NCI-H345 treated with DMSO at 0.1 percent for 48 hours (cell line): ENCODE results near the gene CDK5R1.
"Not testable (repeated sequence)": the region's sequence is repeated elsewhere in the genome, so short reads cannot be mapped to it uniquely, and the experiment has no call there.

ENCODE experiments used
- DNase-seq: peaks from one replicate; lab custom pipeline; 2025; ENCODE audit not compliant: unreplicated experiment; lab: John Stamatoyannopoulos, UW

Gene CDK5R1

DNA sequence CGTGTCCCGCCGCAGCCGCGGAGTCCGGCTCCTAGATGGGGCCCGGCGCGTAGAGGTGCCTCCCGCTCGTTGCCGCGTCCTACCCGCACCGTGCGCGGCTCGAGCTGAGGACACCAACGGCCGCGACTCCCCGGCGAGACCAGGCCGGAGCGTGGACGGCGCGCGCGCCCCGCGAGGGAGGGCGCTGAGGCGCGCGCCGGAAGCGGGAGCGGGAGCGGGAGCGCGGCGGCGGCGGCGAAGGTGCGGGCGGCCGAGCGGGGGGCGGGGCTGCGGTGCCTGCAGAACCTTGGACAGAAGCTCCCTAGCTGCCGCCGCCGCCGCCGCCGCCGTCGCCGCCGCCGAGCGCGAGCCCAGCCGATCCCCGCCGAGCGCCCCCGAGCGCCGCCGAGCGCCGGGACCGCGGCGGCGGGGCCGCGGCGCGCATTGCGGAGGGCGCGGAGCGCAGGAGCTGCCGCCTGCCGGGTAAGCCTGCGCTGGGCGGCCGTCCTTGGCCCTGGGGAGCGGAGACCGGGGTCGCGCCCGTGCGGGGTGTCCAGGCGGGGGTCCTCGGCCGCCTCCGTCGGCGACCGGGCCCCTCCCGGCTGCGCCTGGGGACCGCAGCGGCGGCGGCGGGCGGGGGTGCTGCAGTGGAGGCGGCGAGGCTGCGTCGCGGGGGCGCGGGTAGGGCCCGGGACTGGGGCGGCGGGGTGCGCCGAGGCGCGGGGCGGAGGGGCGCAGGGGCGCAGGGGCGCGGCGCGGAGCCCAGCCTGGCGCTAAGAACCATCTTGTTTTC, at the start of gene CDK5R1:
Gene CDK5R1 (plus strand): TSS at position 293 of the 772 bp plus-strand sequence. CDS start 628 bp downstream, outside the sequence.
- DNase-seq, result peak; percentile 48

DNA sequence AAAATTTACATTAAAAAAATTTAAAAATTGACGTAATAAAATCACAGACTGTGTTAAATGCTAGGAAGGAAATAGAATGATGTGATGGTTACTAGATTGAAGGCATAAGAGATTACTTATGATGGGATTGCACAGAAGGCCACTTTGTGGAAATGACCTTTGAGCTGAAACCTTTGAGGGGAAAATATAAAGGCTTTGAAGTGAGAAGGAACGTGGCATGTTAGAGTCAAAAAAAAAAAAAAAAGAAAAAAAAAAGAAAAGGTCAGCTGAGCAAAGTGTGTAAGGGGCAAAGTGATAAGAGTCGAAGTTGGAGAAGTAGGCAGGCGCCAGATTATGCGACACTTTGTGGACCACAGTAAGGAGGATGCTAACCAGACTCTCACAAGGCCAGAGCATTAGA, 46.1 kb upstream of the CDK5R1 start:
- DNase-seq, result no peak

GRCh38 chr17:32441886-32442285, 44.9 kb upstream of the CDK5R1 start:
- no peak for DNase-seq

DNA sequence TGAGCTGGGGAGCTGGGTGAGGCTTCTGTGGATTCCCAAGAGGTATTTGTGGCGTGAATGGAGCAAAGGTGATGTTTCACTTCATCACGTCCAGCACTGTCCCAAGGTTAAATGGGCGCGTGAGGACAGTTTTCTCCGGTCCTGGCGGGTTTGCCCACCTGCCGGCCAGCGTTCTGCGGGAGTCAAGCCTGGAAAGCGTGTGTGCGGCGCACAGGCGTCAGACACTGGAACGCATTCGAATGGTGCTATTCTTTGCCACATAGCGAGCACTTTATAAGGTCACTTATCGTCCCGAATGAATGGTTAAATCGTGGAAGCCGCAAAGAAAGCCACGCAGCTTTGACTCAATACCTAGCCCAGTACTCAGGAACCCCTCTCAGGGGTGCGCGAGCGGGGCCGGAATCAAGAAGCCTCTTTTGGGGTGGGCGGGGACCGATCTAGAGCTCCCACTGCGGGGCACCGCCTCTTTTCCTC, 42.9 kb upstream of the CDK5R1 start:
- no peak for DNase-seq

GRCh38 chr17:32444301-32445073, 42.3 kb upstream of the CDK5R1 start, which contains the start of gene PSMD11:
Gene PSMD11, plus strand, starts transcription at chr17:32444510. Its CDS starts 14 bp downstream, at chr17:32444524.
- DNase-seq, result peak; percentile 92

GRCh38 chr17:32445074-32445415, 41.7 kb upstream of the CDK5R1 start:
- no peak for DNase-seq

- no peak for DNase-seq
Measured at GRCh38 chr17:32445497-32445896, 41.3 kb upstream of the CDK5R1 start.

DNA sequence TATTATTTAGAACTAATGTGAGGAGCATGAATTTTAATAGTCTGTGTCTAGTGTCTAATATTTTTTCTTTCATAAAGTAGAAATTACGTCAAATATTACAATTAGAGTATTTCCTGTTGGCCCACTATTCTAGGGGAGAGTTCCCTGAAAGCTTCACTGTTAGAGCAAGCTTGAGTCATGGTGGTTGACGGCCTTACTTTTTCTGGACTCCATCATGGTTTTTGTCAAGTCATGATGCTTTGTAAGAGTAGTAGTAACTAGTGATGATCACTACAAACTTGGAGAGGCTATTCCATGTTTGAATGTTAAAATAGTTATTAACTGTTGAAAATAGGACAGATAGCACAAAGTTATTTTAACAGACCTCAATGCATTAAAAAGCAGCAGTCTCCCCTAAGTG, 40.8 kb upstream of the CDK5R1 start:
- no peak for DNase-seq

- no peak for DNase-seq
Measured at GRCh38 chr17:32446949-32447348, 39.8 kb upstream of the CDK5R1 start.

- no peak for DNase-seq
Measured at GRCh38 chr17:32449963-32450362, 36.8 kb upstream of the CDK5R1 start.

- not testable (repeated sequence) for DNase-seq
Measured at GRCh38 chr17:32450379-32450778, 36.4 kb upstream of the CDK5R1 start.

DNA sequence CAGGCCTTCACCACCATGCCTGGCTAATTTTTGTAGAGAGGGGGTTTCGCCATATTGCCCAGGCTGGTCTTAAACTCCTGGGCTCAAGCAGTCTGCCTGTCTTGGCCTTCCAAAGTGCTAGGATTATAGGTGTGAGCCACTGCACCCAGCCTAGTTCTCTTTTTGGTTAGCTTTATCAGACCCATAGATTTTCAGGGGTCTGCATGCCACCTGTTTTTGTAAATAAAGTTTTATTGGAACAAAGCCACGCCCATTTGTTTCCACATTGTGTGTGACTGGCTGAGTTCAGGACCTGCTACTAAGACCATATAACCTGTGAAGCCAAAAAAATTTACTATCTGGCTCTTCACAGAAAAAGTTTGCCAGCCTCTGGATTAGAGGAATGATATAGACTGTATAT, 34.9 kb upstream of the CDK5R1 start:
- no peak for DNase-seq

- DNase-seq, result no peak
Measured at GRCh38 chr17:32452281-32452680, 34.5 kb upstream of the CDK5R1 start.

DNA sequence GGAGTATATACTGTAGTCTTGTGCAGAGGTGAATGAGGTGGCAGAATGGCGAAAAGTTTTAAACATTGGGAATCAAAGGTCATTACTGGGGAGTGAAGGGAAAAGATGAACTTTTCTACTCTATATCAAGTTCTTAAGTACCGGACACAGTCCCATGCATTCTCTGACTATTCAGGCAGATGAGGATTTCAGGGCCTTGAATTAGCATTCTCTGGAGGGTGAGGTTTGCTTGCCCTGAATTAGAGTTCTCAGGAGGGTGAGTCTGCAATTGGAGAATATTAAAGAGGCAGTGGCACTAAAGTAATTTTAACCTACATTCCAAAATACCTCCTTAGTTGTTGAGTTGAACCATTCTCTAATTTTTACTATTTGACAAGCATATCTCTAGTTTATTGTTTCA, 33.4 kb upstream of the CDK5R1 start:
- no peak for DNase-seq

- no peak for DNase-seq
Measured at GRCh38 chr17:32458371-32458770, 28.4 kb upstream of the CDK5R1 start.

DNA sequence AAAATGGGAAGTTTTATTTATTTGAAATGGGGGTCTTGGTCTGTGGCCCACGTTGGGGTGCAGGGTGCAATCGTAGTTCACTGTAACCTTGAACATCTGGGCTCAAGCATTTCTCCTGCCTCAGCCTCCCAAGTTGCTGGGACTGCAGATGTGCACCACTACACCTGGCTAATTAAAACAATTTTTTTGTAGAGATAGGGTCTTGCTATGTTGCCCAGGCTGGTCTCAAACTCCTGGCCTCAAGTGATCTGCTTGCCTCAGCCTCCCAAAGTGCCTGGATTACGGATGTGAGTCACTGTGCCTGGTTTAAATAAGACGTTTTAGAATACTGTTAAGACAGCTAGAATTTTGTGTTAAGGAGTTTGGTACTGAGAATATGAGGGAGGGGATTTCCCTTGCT, 26.7 kb upstream of the CDK5R1 start:
- DNase-seq, result no peak

DNA sequence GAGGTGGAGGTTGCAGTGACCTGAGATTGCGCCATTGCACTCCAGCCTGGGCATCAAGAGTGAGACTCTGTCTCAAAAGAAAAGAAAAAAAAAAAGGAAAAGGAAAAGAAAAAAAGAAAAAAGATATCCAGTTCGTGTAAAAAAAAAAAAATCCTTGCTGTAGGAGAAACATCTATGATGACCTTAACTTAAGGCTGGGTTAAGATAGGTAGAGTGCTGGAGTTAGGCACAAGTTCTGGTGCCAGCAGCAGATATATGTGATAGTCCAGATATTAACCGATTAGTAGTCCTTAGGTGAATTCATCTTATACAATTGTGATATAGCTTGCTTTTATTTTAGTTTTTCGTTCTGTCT, 25.3 kb upstream of the CDK5R1 start:
- DNase-seq, result no peak

DNA sequence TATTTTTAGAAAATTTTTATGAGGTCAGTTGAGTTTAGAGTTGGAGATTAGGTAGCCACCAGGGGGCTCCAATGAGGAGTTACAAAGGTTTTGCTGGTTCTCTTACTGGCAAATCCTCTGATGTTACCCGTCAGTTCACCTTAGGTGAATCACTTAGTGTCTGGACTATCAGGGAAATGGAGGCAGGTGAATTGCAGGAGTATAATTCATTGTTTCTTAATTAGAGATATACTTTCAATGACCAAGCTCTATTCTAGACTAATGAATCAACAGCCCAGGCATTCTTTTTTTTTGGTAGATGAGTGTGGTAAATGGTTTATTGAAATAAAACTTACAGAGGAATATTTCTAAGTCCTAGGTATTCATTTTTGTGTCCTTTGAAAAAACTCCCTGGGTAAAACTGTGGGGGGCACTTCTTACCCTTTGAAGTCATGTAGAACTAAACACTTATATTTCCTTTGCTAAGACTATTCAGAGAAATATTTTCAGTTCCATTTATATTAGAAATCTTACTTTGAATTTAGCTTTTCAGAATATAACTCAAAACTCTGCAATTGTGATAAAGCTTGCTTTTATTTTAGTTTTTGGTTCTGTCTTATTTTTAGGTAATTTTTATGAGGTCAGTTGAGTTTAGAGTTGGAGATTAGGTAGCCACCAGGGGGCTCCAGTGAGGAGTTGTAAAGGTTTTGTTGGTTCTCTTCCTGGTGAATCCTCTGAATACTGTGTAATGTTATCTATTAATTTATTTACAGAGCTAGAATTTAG, 24.8 kb upstream of the CDK5R1 start:
- DNase-seq, result no peak

DNA sequence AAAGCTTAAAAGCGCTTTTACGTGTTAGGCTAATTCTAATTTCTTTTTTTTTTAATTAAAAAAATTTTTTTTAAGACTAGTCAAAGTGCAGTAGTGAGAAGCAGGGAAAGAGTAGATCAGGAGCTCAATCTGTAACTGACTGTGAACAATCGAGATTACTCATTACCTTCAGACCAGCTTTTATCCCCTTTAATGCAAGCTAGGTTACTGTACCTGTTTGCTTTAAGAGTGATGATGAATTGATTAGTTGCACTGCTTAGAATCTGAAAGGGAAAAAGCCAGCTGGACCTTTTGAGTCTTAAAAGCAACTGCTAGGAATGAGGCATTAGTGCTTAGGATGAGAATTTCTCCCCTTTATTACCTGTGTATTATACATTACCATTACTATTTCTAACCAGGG, 23.5 kb upstream of the CDK5R1 start:
- no peak for DNase-seq

- DNase-seq, result no peak
Measured at GRCh38 chr17:32464374-32464773, 22.4 kb upstream of the CDK5R1 start.

DNA sequence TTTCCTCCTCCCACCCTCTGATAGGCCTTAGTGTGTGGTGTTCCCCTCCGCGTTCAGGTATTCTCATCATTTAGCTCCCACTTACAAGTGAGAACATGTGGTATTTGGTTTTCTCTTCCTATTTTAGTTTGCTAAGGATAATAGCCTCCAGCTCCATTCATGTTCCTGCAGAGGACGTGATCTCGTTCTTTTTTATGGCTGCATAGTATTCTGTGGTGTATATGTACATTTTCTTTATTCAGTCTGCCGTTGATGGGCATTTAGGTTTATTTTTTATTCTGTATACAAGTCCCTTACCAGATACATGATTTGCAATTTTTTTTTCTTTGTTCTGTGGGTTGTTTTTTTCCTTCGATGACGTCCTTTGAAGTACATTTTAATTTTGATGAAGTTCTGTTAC, 18.8 kb upstream of the CDK5R1 start:
- no peak for DNase-seq
